KMS-11 (cell line): ENCODE measurements around the gene PACSIN3.

ENCODE experiments used
- H2AFZ ChIP-seq: fragments of 200-600 bp; sonication (generic); 2 replicates; pipeline ENCODE4 v1.6.1; 2016; ENCODE audit warnings: antibody characterized with exemption, mixed run types, low read depth
- H3K27ac ChIP-seq: fragments of 200-600 bp; sonication (generic); 2 replicates; pipeline ENCODE4 v1.6.1; 2016; ENCODE audit warnings: mild to moderate bottlenecking, mixed run types
- H3K27me3 ChIP-seq: fragments of 200-600 bp; sonication (generic); 2 replicates; pipeline ENCODE4 v1.6.1; 2017; ENCODE audit warnings: mild to moderate bottlenecking, low read depth, mixed run types, moderate library complexity; ENCODE audit not compliant: insufficient read depth
- H3K36me3 ChIP-seq: fragments of 200-600 bp; sonication (generic); 2 replicates; pipeline ENCODE4 v1.6.1; 2017; ENCODE audit warnings: mild to moderate bottlenecking, mixed run types; ENCODE audit not compliant: insufficient read depth
- H3K4me1 ChIP-seq: fragments of 200-600 bp; sonication (generic); 2 replicates; pipeline ENCODE4 v1.6.1; 2016; ENCODE audit warnings: mild to moderate bottlenecking, low read depth, mixed run types; ENCODE audit not compliant: poor library complexity, severe bottlenecking
- H3K4me2 ChIP-seq: fragments of 200-600 bp; sonication (generic); 2 replicates; pipeline ENCODE4 v1.7.0; 2016; ENCODE audit warnings: mild to moderate bottlenecking, mixed run types
- H3K4me3 ChIP-seq: fragments of 200-600 bp; sonication (generic); IDR thresholded peaks from 2 replicates; pipeline ENCODE4 v1.6.1; 2017; ENCODE audit warnings: low read depth, low read length, mixed read lengths; ENCODE audit not compliant: insufficient read depth
- H3K79me2 ChIP-seq: fragments of 200-600 bp; sonication (generic); 2 replicates; pipeline ENCODE4 v1.6.1; 2016; ENCODE audit warnings: low read depth, mixed run types; ENCODE audit not compliant: insufficient read depth
- H3K9ac ChIP-seq: fragments of 200-600 bp; sonication (generic); 2 replicates; pipeline ENCODE4 v1.6.1; 2016; ENCODE audit warnings: mild to moderate bottlenecking, mixed run types
- H4K20me1 ChIP-seq: fragments of 200-600 bp; sonication (generic); 2 replicates; pipeline ENCODE4 v1.6.1; 2016; ENCODE audit warnings: mild to moderate bottlenecking, mixed run types; ENCODE audit not compliant: insufficient read depth
- CTCF ChIP-seq: fragments of 200-600 bp; sonication (generic); conservative IDR thresholded peaks from 2 replicates; pipeline ENCODE4 v1.6.1; 2017; ENCODE audit warnings: low read depth, mild to moderate bottlenecking, antibody characterized with exemption, low read length, moderate library complexity, mixed read lengths

Gene PACSIN3

DNA sequence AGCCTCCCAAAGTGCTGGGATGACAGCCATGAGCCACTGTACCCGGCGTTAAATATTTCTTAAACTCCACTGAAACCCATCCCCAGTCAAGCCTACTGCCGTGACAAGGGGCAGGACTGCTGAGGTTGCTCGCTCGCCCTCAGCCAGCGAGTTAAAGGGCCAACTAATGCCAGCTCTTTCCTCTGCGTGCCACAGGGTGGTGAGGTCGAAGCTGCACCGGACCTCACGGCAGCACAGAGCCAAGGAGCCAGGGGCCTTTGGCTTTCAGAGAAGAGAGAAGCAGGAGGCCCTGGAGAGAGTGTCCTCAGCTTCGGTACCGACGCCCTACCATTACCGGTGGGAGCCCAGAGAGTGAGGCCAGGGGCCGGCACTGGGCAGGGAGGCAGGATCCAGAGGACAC is 22.3 kb downstream of the PACSIN3 start:
- Histone ChIP-seq H3K4me2 (no peak overlapping the region), H3K36me3 (no peaks in the 10 kb centered on the region; the same call in 1 of the 2 replicates), H3K4me3 (no peak overlapping the region), H4K20me1 (no peaks in the 10 kb centered on the region), H3K4me1 (peaks cover 3% of the 10 kb centered on the region), H2AFZ (no peak overlapping the region), H3K27ac (no peak overlapping the region), H3K9ac (no peak overlapping the region), H3K27me3 (no peaks in the 10 kb centered on the region), H3K79me2 (no peaks in the 10 kb centered on the region)
- TF ChIP-seq CTCF: no peak

GRCh38 chr11:47163193-47163592 is 23.0 kb downstream of the PACSIN3 start:
- Histone ChIP-seq H3K9ac (no peak overlapping the region), H4K20me1 (no peaks in the 10 kb centered on the region), H3K36me3 (no peaks in the 10 kb centered on the region; the same call in 1 of the 2 replicates), H3K27ac (no peak overlapping the region), H3K79me2 (no peaks in the 10 kb centered on the region), H3K4me3 (no peak overlapping the region), H3K4me2 (no peak overlapping the region), H3K4me1 (peaks cover 3% of the 10 kb centered on the region), H2AFZ (no peak overlapping the region), H3K27me3 (no peaks in the 10 kb centered on the region)
- TF ChIP-seq CTCF: no peak

DNA sequence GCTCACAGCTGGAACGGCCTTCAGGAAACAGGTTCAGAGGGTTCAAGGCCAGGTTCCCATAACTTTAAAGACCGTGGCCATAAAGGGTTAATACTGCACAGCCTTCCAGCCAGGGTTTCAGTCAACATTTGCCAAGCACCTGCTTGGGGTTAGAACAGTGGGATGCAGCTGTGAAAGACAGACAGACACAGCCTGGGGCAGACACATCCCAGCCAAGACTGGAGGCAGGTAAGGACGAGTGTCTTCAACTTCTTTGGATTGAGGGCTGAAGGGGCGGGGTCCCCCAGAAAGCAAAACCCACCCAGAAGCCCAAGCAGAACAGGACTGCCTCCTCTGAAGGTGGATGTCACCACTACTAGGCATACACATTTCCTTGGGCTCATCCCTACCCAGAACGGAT is 23.8 kb downstream of the PACSIN3 start:
- Histone ChIP-seq H3K27ac (no peak overlapping the region), H4K20me1 (no peaks in the 10 kb centered on the region), H3K36me3 (no peaks in the 10 kb centered on the region), H3K79me2 (no peaks in the 10 kb centered on the region), H3K27me3 (no peaks in the 10 kb centered on the region), H3K4me1 (peaks cover 3% of the 10 kb centered on the region), H3K4me2 (no peak overlapping the region), H3K9ac (no peak overlapping the region), H2AFZ (no peak overlapping the region), H3K4me3 (no peak overlapping the region)
- no peak for TF ChIP-seq CTCF

GRCh38 chr11:47161890-47162289 is 24.3 kb downstream of the PACSIN3 start:
- Histone ChIP-seq H4K20me1 (no peaks in the 10 kb centered on the region), H3K36me3 (no peaks in the 10 kb centered on the region), H3K9ac (no peak overlapping the region), H3K4me2 (no peak overlapping the region), H3K4me1 (peaks cover 3% of the 10 kb centered on the region), H3K27ac (no peak overlapping the region), H2AFZ (no peak overlapping the region), H3K4me3 (no peak overlapping the region), H3K79me2 (no peaks in the 10 kb centered on the region), H3K27me3 (no peaks in the 10 kb centered on the region)
- no peak for TF ChIP-seq CTCF
